Measurements from ENCODE around the gene TMEM181.
"Not testable (repeated sequence)": the region's sequence is repeated elsewhere in the genome, so short reads cannot be mapped to it uniquely, and the experiment has no call there.

Gene TMEM181

DNA sequence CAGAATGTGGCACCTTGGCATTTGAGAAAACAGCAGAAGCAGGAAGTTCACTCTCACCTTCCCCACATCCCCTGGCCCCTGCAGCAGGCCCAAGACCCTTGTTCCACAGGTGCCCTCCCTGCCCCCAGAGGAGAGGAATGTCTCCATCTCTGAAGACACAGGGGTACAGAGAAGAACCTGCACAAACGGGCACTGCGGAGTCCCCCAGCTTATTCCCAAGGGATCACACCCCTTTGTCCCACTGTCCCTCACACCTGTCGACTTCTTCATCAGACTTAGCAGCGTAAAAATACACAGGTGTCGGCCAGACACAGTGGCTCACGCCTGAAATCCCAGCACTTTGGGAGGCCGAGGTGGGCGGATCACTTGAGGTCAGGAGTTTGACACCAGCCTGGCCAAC lies 42.9 kb upstream of the TMEM181 start:
- Histone ChIP-seq H3K27me3 (replicated peaks) (no peaks in the 10 kb centered on the region), H3K4me3 (ENCODE audit: low read depth, low read length) (no peak overlapping the region), H3K36me3 (replicated peaks) (no peaks in the 10 kb centered on the region), H3K27ac (no peak overlapping the region)
- TF ChIP-seq, protein P1, sequence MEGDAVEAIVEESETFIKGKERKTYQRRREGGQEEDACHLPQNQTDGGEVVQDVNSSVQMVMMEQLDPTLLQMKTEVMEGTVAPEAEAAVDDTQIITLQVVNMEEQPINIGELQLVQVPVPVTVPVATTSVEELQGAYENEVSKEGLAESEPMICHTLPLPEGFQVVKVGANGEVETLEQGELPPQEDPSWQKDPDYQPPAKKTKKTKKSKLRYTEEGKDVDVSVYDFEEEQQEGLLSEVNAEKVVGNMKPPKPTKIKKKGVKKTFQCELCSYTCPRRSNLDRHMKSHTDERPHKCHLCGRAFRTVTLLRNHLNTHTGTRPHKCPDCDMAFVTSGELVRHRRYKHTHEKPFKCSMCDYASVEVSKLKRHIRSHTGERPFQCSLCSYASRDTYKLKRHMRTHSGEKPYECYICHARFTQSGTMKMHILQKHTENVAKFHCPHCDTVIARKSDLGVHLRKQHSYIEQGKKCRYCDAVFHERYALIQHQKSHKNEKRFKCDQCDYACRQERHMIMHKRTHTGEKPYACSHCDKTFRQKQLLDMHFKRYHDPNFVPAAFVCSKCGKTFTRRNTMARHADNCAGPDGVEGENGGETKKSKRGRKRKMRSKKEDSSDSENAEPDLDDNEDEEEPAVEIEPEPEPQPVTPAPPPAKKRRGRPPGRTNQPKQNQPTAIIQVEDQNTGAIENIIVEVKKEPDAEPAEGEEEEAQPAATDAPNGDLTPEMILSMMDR (IDR thresholded peaks at IDR 0.05; ENCODE audit: low read depth, low read length, missing control alignments): no peak
- in situ Hi-C loops (cut with HindIII; ENCODE audit: low pct_ligation_motif_present, low sequenced_read_pairs): no loop called here
- no peak for DNase-seq

DNA sequence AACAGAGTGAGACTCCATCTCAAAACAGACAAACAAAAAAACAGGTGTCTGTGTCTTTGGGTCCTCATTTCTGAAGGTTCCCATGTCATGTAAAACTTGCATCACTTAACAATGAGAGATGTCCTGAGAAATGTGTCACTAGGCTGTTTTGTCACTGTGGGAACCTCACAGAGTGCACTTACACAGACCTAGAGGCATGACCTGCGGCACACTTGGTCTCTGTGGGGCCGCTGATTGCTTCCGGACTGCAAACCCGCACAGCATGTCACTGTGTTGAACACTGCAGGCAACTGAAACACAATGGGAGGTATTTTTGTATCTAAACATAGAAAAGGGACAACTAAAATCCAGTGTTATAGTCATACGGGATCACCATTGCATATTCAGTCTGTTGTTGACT lies 42.3 kb upstream of the TMEM181 start:
- Histone ChIP-seq H3K27me3 (replicated peaks) (no peaks in the 10 kb centered on the region), H3K27ac (no peak overlapping the region), H3K4me3 (ENCODE audit: low read depth, low read length) (no peak overlapping the region), H3K36me3 (replicated peaks) (no peaks in the 10 kb centered on the region)
- TF ChIP-seq, protein P1 (IDR thresholded peaks at IDR 0.05; ENCODE audit: low read depth, low read length, missing control alignments): no peak
- in situ Hi-C loops (cut with HindIII; ENCODE audit: low pct_ligation_motif_present, low sequenced_read_pairs): no loop called here
- peak; percentile 14 for DNase-seq

DNA sequence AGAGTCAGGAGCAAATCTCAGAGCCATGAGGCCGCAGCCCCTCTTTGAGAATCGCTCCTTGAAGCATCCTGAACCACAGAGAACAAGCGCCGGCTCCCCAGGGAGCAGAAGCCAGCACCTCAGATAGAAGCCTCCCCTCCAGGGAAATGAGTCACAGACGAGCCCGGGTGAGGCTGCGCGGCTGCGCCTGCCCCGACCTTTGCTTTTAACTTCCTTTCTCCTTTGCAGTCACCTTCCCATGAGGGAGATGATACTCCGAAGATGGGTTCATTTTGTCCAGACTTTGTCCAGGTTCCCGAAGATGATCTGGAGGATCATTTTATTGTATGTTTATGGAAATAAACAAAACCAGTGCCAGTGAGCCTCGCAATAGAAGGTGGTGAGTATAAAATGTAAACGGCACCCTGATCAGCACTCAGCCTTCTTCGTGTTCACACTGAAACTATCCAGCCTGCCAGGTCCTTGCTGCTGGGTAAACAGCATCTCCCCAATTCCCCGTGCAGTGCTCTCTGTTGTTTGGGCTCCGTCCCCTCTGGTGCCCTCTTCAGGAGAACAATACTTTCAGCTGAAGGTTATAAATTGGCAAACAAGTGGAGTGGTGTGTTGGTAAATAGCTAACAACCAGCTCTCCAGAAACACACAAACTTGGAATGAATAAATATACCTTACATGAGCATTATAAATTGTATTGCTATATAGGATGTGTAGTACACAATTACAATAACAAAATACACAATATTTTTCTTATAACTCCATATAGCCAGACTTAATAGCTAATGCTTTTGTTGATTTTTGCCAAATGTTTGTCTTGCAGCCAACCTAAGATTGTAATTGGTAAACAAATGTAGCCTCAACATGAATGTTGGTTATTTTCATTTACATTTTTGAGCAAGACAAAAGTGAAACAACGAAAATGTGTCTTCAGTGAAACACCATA lies 41.4 kb upstream of the TMEM181 start:
- no peak overlapping the region for H3K27ac ChIP-seq
- H3K4me3 ChIP-seq (ENCODE audit: low read depth, low read length): peak overlapping the region; percentile 42
- TF ChIP-seq, protein P1 (IDR thresholded peaks at IDR 0.05; ENCODE audit: low read depth, low read length, missing control alignments): peak; percentile 81
- H3K27me3 ChIP-seq (replicated peaks): no peaks in the 10 kb centered on the region
- peak; percentile 81 for DNase-seq
- in situ Hi-C loops (cut with HindIII; ENCODE audit: low pct_ligation_motif_present, low sequenced_read_pairs): no loop called here
- H3K36me3 ChIP-seq (replicated peaks): no peaks in the 10 kb centered on the region

DNA sequence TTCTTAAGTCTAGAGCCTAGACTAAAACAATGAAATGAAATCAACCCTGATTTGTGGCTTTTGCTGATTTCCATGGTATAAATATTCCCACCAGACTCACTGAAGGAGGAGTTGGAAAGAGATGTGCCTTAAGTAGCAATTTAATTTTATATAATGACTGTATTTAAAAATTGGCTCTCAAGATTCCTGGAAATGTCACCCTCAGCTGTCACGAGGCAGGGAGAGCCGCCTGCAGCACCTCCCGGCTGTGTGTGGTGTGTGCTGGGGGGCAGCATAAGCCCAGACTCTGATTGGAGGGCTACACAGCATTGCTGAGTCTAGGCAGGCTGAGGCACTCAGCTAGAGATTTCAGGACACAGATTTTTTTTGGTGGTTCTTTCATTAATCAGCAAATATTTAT lies 40.6 kb upstream of the TMEM181 start:
- no peak for DNase-seq
- TF ChIP-seq, protein P1 (IDR thresholded peaks at IDR 0.05; ENCODE audit: low read depth, low read length, missing control alignments): no peak
- no peak overlapping the region for H3K4me3 ChIP-seq (ENCODE audit: low read depth, low read length)
- no peaks in the 10 kb centered on the region for H3K27me3 ChIP-seq (replicated peaks)
- H3K27ac ChIP-seq: no peak overlapping the region
- in situ Hi-C loops (cut with HindIII; ENCODE audit: low pct_ligation_motif_present, low sequenced_read_pairs): no loop called here
- H3K36me3 ChIP-seq (replicated peaks): no peaks in the 10 kb centered on the region

DNA sequence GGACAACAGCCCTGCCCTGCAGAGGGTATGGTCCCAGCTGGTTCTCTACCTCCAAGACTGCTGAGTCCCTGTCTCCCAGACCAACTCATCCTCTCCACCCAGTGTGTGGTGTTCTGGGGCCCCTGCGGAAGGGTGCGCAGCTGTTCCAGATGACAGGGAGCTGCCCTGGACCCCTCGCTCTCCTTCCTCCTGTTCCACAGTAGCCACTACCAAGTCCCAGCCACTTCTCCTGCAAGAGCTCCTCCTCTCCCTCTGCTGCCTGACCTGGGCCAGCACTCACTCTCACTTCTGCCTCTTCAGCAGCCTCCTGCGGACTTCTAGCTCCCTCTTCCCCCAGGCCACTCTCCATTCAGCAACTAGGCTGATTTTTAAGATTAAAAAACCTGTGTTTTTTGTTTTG lies 40.1 kb upstream of the TMEM181 start:
- H3K27ac ChIP-seq: no peak overlapping the region
- no peaks in the 10 kb centered on the region for H3K36me3 ChIP-seq (replicated peaks)
- no peak for DNase-seq
- H3K4me3 ChIP-seq (ENCODE audit: low read depth, low read length): no peak overlapping the region
- H3K27me3 ChIP-seq (replicated peaks): peaks cover 2% of the 10 kb centered on the region
- in situ Hi-C loops (cut with HindIII; ENCODE audit: low pct_ligation_motif_present, low sequenced_read_pairs): no loop called here
- TF ChIP-seq, protein P1 (IDR thresholded peaks at IDR 0.05; ENCODE audit: low read depth, low read length, missing control alignments): no peak

DNA sequence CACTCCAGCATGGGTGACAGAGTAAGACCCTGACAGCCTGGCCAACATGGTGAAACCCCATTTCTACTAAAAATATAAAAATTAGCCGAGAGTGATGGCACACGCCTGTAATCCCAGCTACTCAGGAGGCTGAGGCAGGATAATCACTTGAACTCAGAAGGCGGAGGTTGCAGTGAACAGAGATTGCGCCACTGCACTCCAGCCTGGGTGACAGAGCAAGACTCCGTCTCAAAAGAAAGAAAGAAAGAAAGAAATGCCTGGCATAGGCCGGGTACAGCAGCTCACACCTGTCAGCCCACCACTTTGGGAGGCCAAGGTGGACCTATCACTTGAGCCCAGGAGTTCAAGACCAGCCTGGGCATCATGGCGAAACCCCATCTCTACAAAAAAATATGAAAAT lies 38.9 kb upstream of the TMEM181 start:
- H3K27me3 ChIP-seq (replicated peaks); H3K36me3 ChIP-seq (replicated peaks); in situ Hi-C loops (cut with HindIII; ENCODE audit: low pct_ligation_motif_present, low sequenced_read_pairs); H3K4me3 ChIP-seq (ENCODE audit: low read depth, low read length); H3K27ac ChIP-seq; DNase-seq: not testable (repeated sequence)

All from brain microvascular endothelial cell (primary cell).